Central memory CD8-positive, alpha-beta T cell (primary cell): ENCODE data around the gene ST6GALNAC3.
"Not testable (repeated sequence)": the region's sequence is repeated elsewhere in the genome, so short reads cannot be mapped to it uniquely, and the experiment has no call there.

Experiments used
- ATAC-seq: fragments of 150-1000 bp; cut with Tn5 transposase; replicated peaks from 2 replicates; pipeline ENCODE4 v1.10.0; 2022; ENCODE audit warnings: mild to moderate bottlenecking, moderate FRiP score, moderate number of reproducible peaks; ENCODE audit not compliant: poor library complexity, severe bottlenecking; ENCODE audit errors: extremely low read depth
- DNase-seq, 2 donors: peaks; one replicate each; pipeline ENCODE4 v3.0.0; 2021; ENCODE audit warnings: low spot score in 2 of 2
- H3K27ac Mint-ChIP-seq: one replicate; pipeline ENCODE4 v1.8.0; 2022; ENCODE audit warnings: low read depth, mild to moderate bottlenecking, moderate library complexity, mixed read lengths
- H3K27me3 Mint-ChIP-seq: one replicate; pipeline ENCODE4 v1.8.0; 2022; ENCODE audit warnings: mixed read lengths
- H3K36me3 Mint-ChIP-seq: one replicate; pipeline ENCODE4 v1.8.0; 2022; ENCODE audit warnings: mild to moderate bottlenecking, moderate library complexity, mixed read lengths; ENCODE audit not compliant: insufficient read depth
- H3K4me1 Mint-ChIP-seq: one replicate; pipeline ENCODE4 v1.8.0; 2022; ENCODE audit warnings: mixed read lengths
- H3K4me3 Mint-ChIP-seq: one replicate; pipeline ENCODE4 v1.8.0; 2022; ENCODE audit warnings: mild to moderate bottlenecking, moderate library complexity, mixed read lengths
- H3K9me3 Mint-ChIP-seq: one replicate; pipeline ENCODE4 v1.8.0; 2022; ENCODE audit warnings: mixed read lengths

ST6GALNAC3 gene

DNA sequence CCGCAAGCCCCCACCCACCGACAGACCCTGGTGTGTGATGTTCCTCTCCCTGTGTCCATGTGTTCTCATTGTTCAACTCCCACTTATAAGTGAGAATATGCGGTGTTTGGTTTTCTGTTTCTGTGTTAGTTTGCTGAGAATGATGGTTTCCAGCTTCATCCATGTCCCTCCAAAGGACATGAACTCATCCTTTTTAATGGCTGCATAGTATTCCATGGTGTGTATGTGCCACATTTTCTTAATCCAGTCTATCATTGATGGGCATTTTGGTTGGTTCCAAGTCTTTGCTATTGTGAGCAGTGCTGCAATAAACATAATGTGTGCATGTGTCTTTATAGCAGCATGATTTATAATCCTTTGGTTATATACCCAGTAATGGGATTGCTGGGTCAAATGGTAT lies 24.5 kb upstream of the ST6GALNAC3 start:
- not testable (repeated sequence) for ATAC-seq, H3K4me1 Mint-ChIP-seq, H3K36me3 Mint-ChIP-seq, H3K4me3 Mint-ChIP-seq, H3K9me3 Mint-ChIP-seq, DNase-seq, H3K27ac Mint-ChIP-seq
- H3K27me3 Mint-ChIP-seq: peaks cover 35% of the 10 kb centered on the region

DNA sequence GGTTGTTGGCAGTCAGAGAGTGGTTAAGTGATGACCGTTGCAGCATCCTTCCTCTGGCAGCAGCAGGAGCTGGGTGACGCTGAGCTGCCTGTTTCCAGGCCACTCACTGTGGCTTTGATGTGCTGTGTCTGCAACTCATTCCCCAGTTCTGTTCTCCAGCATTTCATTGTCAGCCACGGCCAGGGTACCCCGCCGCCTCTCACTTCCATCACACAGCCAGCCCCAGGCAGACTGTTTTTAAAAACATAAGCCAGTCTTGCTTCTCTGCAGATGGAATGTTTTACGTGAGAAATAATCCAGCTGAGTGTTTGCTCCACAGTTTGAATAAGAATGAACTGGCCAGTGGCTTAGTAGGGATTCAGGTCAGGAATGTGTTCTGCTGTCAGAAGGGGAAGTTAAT lies 21.5 kb upstream of the ST6GALNAC3 start:
- H3K4me3 Mint-ChIP-seq: no peak overlapping the region
- ATAC-seq: no peak
- DNase-seq: no peak
- no peak overlapping the region for H3K27ac Mint-ChIP-seq
- peaks cover 61% of the 10 kb centered on the region for H3K27me3 Mint-ChIP-seq
- H3K4me1 Mint-ChIP-seq: no peaks in the 10 kb centered on the region
- H3K36me3 Mint-ChIP-seq: no peaks in the 10 kb centered on the region
- H3K9me3 Mint-ChIP-seq: no peaks in the 10 kb centered on the region

DNA sequence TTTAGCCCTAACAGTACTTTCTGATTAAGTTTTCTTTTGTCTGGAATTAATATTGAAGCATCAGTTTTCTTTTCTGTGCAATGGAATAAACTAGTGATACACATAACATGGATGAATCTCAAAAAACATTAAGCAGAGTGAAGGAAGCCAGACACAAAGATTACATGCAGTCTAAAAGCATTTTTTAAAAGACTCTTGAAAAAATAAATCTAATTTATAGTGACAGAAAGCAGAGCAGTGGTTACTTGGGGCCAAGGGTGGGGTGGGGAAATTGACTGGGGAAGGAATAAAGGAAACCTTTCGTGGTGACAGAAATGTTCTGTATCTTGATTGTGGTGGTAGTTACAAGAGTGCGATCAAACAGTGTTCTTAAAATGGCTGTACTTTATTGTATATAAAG lies 20.2 kb upstream of the ST6GALNAC3 start:
- DNase-seq: no peak
- H3K9me3 Mint-ChIP-seq: no peaks in the 10 kb centered on the region
- ATAC-seq: no peak

DNA sequence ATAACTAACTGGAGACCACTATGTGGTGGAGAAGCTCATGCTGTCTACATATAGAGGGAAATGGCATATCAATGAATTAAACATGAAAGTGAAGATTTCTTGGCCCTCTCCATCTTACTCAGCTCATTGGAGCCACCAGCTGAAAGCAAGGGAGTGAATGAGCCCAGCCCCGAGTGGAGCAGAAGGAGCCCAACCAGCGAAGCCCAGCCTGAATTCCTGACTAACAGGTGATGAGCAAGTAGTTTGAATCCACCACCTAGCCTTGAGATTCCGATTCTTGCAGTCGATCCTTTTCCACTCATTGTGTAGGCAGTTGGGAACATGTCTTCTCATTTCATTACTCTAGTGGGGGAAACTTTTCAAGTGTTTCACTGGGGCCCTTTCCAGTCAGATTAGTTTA lies 18.6 kb upstream of the ST6GALNAC3 start:
- DNase-seq (no peak), ATAC-seq (no peak)
- Mint-ChIP-seq H3K27me3 (peaks cover 61% of the 10 kb centered on the region), H3K4me3 (no peak overlapping the region), H3K9me3 (no peaks in the 10 kb centered on the region), H3K36me3 (no peaks in the 10 kb centered on the region), H3K4me1 (no peaks in the 10 kb centered on the region), H3K27ac (no peak overlapping the region)

More for the DNA sequence above, 20.2 kb upstream of the ST6GALNAC3 start:
- peaks cover 61% of the 10 kb centered on the region for H3K27me3 Mint-ChIP-seq
- H3K4me1 Mint-ChIP-seq: no peaks in the 10 kb centered on the region
- no peaks in the 10 kb centered on the region for H3K36me3 Mint-ChIP-seq
- H3K27ac Mint-ChIP-seq: no peak overlapping the region
- H3K4me3 Mint-ChIP-seq: no peak overlapping the region

DNA sequence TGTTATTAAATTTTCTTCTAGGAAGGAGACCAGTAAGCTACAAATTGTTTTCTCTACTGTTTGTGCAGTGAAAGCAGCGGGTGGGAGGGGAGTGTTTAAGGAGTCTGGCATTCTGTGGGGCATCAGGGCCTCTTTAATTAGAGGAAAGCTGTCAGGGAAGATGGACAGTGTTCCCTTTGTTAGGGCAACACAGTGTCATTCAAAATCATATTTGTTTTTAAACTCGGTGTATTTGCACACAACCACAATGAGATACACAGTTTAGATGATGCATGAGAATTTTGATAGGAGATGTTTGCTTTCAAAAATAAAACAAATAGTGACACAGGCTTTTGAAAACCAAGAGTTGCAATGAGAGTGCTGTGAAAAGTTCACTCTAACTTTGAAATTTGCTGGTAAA lies 15.1 kb upstream of the ST6GALNAC3 start:
- no peak for ATAC-seq
- H3K4me3 Mint-ChIP-seq: no peak overlapping the region

DNA sequence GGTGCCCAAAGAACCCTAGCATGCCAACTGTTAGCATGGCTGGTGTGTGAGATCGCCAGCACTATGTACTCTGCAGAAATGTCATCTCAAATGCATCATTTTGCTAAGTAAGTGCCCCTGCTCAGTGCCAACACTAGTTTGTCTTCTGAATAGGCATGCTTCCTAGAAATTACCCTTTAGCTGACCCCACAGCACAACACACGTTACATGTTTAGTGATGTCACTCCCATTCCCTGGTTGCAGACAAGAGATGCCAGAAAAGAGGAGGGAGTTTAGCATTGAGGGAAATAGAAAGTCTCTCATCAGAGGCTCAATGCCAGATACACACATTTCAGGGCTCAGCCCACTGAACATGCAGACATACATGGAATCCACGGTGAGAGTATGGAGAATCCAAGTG lies 9.3 kb upstream of the ST6GALNAC3 start:
- DNase-seq: no peak
- no peak for ATAC-seq
- Mint-ChIP-seq H3K4me1 (no peaks in the 10 kb centered on the region), H3K4me3 (no peak overlapping the region), H3K9me3 (no peaks in the 10 kb centered on the region), H3K27ac (no peak overlapping the region), H3K27me3 (peaks cover 48% of the 10 kb centered on the region), H3K36me3 (no peaks in the 10 kb centered on the region)

More for the DNA sequence above, 15.1 kb upstream of the ST6GALNAC3 start:
- Mint-ChIP-seq H3K4me1 (no peaks in the 10 kb centered on the region), H3K27me3 (peaks cover 47% of the 10 kb centered on the region), H3K36me3 (no peaks in the 10 kb centered on the region), H3K9me3 (no peaks in the 10 kb centered on the region), H3K27ac (no peak overlapping the region)
- DNase-seq: no peak

DNA sequence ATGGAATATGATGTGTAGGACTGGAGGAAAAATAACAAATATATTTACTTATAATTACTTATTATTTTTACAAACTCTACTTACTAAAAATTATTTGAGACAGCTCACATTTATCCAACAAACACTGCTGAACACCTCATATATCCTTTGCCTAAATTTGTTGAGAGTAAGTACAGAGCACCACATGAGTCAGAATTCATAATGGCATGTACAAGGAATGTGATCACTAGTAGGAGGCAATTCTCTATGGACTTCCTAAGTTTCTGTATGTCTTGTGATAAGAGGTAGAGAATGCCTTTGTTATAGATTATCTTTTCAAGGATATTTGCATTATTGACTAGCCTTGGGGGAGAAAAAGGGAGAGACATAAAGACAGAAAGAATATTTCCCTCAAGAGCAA lies 8.2 kb upstream of the ST6GALNAC3 start:
- ATAC-seq (no peak), DNase-seq (no peak)
- Mint-ChIP-seq H3K27ac (no peak overlapping the region), H3K36me3 (no peaks in the 10 kb centered on the region), H3K9me3 (no peaks in the 10 kb centered on the region), H3K4me1 (no peaks in the 10 kb centered on the region), H3K27me3 (peaks cover 48% of the 10 kb centered on the region), H3K4me3 (no peak overlapping the region)

DNA sequence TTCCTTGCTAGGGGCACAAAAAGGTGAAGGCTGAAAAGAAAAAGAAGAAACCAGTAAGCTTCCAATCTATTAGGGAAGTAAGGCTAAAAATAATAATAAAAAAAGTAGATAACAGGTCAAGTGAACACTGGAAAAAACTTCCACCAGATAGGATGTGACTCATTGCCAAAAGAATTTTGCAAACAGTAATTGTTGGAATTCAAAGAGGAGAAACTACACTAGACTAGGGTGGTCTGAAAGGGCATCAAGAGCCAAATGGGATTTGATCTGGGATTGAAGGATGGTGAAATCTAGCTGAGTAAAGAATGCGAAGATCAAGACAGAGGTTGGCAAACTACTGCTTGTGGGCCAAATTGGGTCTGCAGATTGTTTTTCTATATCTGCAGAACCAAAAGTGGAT lies 6.0 kb upstream of the ST6GALNAC3 start:
- Mint-ChIP-seq H3K4me1 (no peaks in the 10 kb centered on the region), H3K36me3 (no peaks in the 10 kb centered on the region), H3K27ac (no peak overlapping the region), H3K9me3 (no peaks in the 10 kb centered on the region), H3K4me3 (no peak overlapping the region), H3K27me3 (peaks cover 40% of the 10 kb centered on the region)
- DNase-seq (no peak), ATAC-seq (no peak)

DNA sequence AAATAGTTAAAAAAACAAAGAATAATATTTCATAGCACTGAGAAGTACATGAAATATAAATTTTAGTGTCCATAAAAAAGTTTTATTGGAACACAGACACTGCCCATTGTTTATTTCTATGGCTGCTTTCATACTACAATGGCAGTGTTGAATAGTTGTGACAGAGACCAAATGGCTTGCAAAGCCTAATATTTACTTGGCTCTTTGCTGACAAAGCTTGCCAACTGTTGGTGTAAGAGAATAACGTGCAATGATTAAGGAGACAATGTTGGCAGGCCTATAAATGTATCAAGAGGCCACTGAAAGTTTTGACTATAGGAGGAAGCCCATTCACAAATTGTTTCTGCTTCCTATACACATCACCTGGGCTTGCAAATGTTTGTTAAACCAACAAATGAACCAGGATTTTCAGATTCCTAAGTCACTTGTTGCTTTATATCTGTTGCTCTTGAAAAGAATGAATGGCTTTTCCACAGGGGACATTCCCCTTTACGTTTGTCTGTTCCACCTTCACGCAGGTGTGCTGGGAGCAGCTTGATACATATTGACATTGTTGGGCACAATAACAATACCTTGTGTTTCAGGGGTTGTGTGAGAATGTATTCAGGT lies 5.5 kb upstream of the ST6GALNAC3 start:
- Mint-ChIP-seq H3K27ac (no peak overlapping the region), H3K9me3 (no peaks in the 10 kb centered on the region), H3K27me3 (peaks cover 35% of the 10 kb centered on the region), H3K4me1 (peaks cover under 1% of the 10 kb centered on the region), H3K36me3 (peaks cover under 1% of the 10 kb centered on the region), H3K4me3 (no peak overlapping the region)
- ATAC-seq (no peak), DNase-seq (no peak)

DNA sequence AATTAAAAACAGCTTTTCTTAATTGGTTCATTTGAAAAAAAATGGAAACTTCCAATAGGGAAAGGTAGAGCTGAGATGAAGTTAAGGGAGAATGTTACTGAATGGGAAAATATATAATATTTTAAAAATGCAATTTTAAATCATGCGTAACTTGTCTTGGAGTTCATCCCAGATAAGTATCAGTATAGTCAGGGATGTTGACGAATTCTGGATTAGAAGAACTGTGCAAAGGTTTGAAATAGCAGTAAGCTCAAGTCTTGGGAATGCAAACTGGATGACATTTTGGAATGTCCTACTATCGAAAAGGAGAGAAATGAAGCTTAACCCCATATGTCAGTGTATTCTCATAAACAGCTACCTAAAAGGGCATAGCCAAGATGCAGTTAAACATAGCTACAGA lies 4.0 kb upstream of the ST6GALNAC3 start:
- H3K36me3 Mint-ChIP-seq: peaks cover 4% of the 10 kb centered on the region
- H3K4me3 Mint-ChIP-seq: no peak overlapping the region
- no peaks in the 10 kb centered on the region for H3K9me3 Mint-ChIP-seq
- peaks cover 13% of the 10 kb centered on the region for H3K4me1 Mint-ChIP-seq
- ATAC-seq: no peak
- peaks cover 20% of the 10 kb centered on the region for H3K27me3 Mint-ChIP-seq
- no peak for DNase-seq
- no peak overlapping the region for H3K27ac Mint-ChIP-seq

DNA sequence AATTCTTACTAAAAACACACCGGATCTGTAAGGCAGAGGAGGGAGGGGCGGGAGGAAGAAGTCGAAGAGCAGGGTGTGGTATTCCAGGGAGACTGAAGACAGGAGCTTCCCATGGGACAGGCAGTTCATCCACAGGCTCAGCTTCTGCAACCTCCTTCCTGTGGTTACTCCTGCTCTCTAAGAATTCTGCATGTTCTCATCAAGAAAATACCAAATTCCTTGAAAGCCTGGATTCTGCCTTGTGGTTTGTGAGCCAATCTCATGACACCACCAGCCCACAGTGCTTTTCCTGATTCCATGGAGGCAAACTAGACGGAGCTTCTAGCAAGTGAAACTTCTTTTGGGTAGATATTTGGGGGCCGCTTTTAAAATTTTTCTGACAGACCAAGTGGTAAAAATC lies 1.1 kb upstream of the ST6GALNAC3 start:
- H3K27ac Mint-ChIP-seq: no peak overlapping the region
- ATAC-seq (no peak), DNase-seq (no peak)
- H3K4me3 Mint-ChIP-seq: peak overlapping the region; percentile 80
- no peaks in the 10 kb centered on the region for H3K27me3 Mint-ChIP-seq
- H3K4me1 Mint-ChIP-seq: peaks cover 13% of the 10 kb centered on the region
- peaks cover 6% of the 10 kb centered on the region for H3K36me3 Mint-ChIP-seq
- no peaks in the 10 kb centered on the region for H3K9me3 Mint-ChIP-seq

DNA sequence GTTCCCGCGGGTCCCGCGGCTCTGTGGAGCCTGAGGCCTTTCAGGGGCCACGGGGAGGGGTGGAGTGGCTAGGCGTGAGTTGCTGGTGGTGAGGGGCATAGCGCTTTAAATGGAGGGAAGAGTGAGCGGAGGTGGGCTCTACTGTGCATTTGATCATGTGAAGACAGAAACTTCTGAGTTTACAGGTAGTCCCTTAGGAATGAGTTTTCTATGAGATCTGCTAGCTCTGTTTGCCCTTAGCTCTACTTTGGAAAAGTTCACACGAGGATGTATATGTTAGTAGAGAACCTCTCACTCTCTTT lies 593 bp downstream of the ST6GALNAC3 start:
- ATAC-seq (no peak), DNase-seq (no peak)
- H3K27ac Mint-ChIP-seq: no peak overlapping the region
- H3K27me3 Mint-ChIP-seq: no peaks in the 10 kb centered on the region
- H3K36me3 Mint-ChIP-seq: peaks cover 6% of the 10 kb centered on the region
- peak overlapping the region; percentile 80 for H3K4me3 Mint-ChIP-seq
- H3K9me3 Mint-ChIP-seq: no peaks in the 10 kb centered on the region
- H3K4me1 Mint-ChIP-seq: peaks cover 13% of the 10 kb centered on the region

DNA sequence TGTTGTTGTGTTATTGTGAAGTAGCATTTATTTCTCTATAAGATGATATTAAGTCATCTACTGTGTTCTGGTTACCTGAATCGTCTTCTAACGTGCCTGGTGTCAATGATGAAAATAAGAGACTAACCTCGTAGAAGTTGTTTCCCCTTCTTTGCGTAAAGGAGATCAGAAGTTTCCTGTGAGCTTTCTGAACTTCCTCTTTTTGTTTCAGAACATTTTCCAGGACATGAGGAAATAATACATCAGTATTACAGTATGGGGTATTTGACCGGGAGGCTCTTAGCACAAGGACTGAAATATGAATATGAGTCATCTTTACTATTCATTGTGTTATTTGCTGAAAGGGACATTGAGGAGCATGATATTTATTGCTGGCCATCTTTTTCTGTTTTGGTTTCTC lies 1.3 kb downstream of the ST6GALNAC3 start:
- Mint-ChIP-seq H3K36me3 (peaks cover 6% of the 10 kb centered on the region), H3K27ac (no peak overlapping the region), H3K4me1 (peaks cover 13% of the 10 kb centered on the region), H3K9me3 (no peaks in the 10 kb centered on the region), H3K27me3 (no peaks in the 10 kb centered on the region), H3K4me3 (peak overlapping the region; percentile 80)
- ATAC-seq (no peak), DNase-seq (no peak)
